Activated CD4-positive, alpha-beta T cell treated with anti-CD3 and anti-CD28 coated beads, Interleukin-2, amount 50 U/mL, for 16 hours (primary cell): ENCODE measurements around the gene SYTL2.
A peak's percentile ranks its signal among the peaks of the same experiment; 100 is the strongest.

Experiments
- DNase-seq: peaks from one replicate; pipeline ENCODE4 v3.0.0-alpha.2; 2020

The SYTL2 gene

GRCh38 chr11:85759915-85760314, 51.0 kb downstream of the SYTL2 start:
- no peak for DNase-seq

GRCh38 chr11:85758480-85759039, 52.4 kb downstream of the SYTL2 start:
- no peak for DNase-seq

- no peak for DNase-seq
These were observed 52.9 kb downstream of the SYTL2 start for GRCh38 chr11:85758026-85758425.

GRCh38 chr11:85756401-85757200, 54.3 kb downstream of the SYTL2 start:
- no peak for DNase-seq

- DNase-seq = no peak
These were observed 55.2 kb downstream of the SYTL2 start for GRCh38 chr11:85755701-85756100.

GRCh38 chr11:85755285-85755684, 55.7 kb downstream of the SYTL2 start:
- no peak for DNase-seq

GRCh38 chr11:85752890-85753581, 57.9 kb downstream of the SYTL2 start:
- peak; percentile 93 for DNase-seq

- peak; percentile 7 for DNase-seq
These were observed 58.6 kb downstream of the SYTL2 start for GRCh38 chr11:85752201-85752889.

GRCh38 chr11:85751724-85752123, 59.2 kb downstream of the SYTL2 start:
- DNase-seq = no peak

GRCh38 chr11:85750646-85751045, 60.3 kb downstream of the SYTL2 start:
- DNase-seq = peak; percentile 29

GRCh38 chr11:85749884-85750283, 61.1 kb downstream of the SYTL2 start:
- DNase-seq = peak; percentile 37

- no peak for DNase-seq
These were observed 61.6 kb downstream of the SYTL2 start for GRCh38 chr11:85749287-85749834.

- no peak for DNase-seq
These were observed 62.5 kb downstream of the SYTL2 start for GRCh38 chr11:85748455-85748891.

GRCh38 chr11:85746670-85747069, 64.3 kb downstream of the SYTL2 start:
- DNase-seq = no peak

GRCh38 chr11:85745626-85746025, 65.3 kb downstream of the SYTL2 start:
- DNase-seq = no peak

GRCh38 chr11:85742873-85743275, 68.1 kb downstream of the SYTL2 start:
- no peak for DNase-seq

GRCh38 chr11:85742348-85742747, 68.6 kb downstream of the SYTL2 start:
- no peak for DNase-seq

GRCh38 chr11:85740481-85741400, 70.2 kb downstream of the SYTL2 start:
- DNase-seq = no peak

GRCh38 chr11:85737738-85738137, 73.2 kb downstream of the SYTL2 start:
- no peak for DNase-seq

GRCh38 chr11:85735876-85736460, 75.0 kb downstream of the SYTL2 start:
- DNase-seq = no peak

- no peak for DNase-seq
These were observed 78.0 kb downstream of the SYTL2 start for GRCh38 chr11:85732965-85733364.

- no peak for DNase-seq
These were observed 84.6 kb downstream of the SYTL2 start for GRCh38 chr11:85726381-85726780.
